ENCODE measurements around the gene VSTM2B. TPM values are rescaled to one million over a fixed set of nuclear protein-coding genes. Genes with fewer than 3 reads are reported as not detected.

Gene VSTM2B
- total RNA-seq, 2 experiments from 2014 or later, result not detected

- no peak for TF ChIP-seq EZH2phosphoT487 (IDR thresholded peaks at IDR 0.05; ENCODE audit: borderline replicate concordance, low read depth, low read length)
- TF ChIP-seq, protein P1, sequence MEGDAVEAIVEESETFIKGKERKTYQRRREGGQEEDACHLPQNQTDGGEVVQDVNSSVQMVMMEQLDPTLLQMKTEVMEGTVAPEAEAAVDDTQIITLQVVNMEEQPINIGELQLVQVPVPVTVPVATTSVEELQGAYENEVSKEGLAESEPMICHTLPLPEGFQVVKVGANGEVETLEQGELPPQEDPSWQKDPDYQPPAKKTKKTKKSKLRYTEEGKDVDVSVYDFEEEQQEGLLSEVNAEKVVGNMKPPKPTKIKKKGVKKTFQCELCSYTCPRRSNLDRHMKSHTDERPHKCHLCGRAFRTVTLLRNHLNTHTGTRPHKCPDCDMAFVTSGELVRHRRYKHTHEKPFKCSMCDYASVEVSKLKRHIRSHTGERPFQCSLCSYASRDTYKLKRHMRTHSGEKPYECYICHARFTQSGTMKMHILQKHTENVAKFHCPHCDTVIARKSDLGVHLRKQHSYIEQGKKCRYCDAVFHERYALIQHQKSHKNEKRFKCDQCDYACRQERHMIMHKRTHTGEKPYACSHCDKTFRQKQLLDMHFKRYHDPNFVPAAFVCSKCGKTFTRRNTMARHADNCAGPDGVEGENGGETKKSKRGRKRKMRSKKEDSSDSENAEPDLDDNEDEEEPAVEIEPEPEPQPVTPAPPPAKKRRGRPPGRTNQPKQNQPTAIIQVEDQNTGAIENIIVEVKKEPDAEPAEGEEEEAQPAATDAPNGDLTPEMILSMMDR (conservative IDR thresholded peaks at IDR 0.05; ENCODE audit: low read length), result no peak
- BruUV-seq (replicated peaks), result no TSS peak
Measured at GRCh38 chr19:29542327-29542726, 16.5 kb downstream of the VSTM2B start.

DNA sequence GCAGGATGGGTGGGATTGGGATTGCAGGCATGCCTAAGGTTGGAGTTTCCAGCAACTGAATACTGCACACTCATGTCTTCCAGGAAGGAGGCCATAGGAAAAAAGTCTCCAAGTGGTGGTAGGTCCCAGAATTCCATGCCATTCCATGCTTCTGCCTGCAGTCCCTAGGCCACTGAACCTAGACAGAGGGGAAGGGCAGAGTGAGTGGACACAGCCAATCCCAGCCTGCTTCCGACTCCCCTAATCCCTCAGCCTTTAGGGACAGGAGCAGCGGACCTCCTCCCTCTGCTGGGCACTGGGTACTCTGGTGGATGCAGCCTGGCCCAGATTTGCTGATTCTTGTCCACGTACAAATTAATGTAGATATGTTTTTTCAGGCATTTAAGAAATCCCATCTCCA is 17.0 kb downstream of the VSTM2B start:
- no peak overlapping the region for H3K4me2 ChIP-seq (ENCODE audit: low read length)
- CTCF ChIA-PET (ENCODE audit: unreplicated experiment), result no interaction called here
- intact Hi-C loops (cut with micrococcal nuclease; ENCODE audit: unreplicated experiment), result no loop called here
- POLR2A ChIA-PET, result no interaction called here
- H4K20me1 ChIP-seq (ENCODE audit: insufficient read depth, low read length), result no peaks in the 10 kb centered on the region
- no peak overlapping the region for H3K27ac ChIP-seq (ENCODE audit: low read depth, low read length, poor library complexity, severe bottlenecking)
- no peaks in the 10 kb centered on the region for H3K79me2 ChIP-seq (ENCODE audit: insufficient read depth, low read depth, low read length)
- no TSS peak for BruUV-seq (replicated peaks)
- no peak for DNase-seq (ENCODE audit: low spot score)
- no peaks in the 10 kb centered on the region for H3K9me2 ChIP-seq (ENCODE audit: insufficient read depth, low read length)
- no peaks in the 10 kb centered on the region for H3K4me1 ChIP-seq (ENCODE audit: insufficient read depth, low read length, poor library complexity, severe bottlenecking)
- no peak for TF ChIP-seq EZH2phosphoT487 (IDR thresholded peaks at IDR 0.05; ENCODE audit: borderline replicate concordance, low read depth, low read length)
- TF ChIP-seq, protein P1 (conservative IDR thresholded peaks at IDR 0.05; ENCODE audit: low read length), result no peak
- no peaks in the 10 kb centered on the region for H3K36me3 ChIP-seq (ENCODE audit: insufficient read depth, low read length)
- no peak overlapping the region for H2AFZ ChIP-seq (ENCODE audit: low read length)
- H3K4me3 ChIP-seq (ENCODE audit: low read depth, low read length, poor library complexity, severe bottlenecking), result no peak overlapping the region
- H3K9me3 ChIP-seq (ENCODE audit: low read length), result no peaks in the 10 kb centered on the region

More at GRCh38 chr19:29542327-29542726, 16.5 kb downstream of the VSTM2B start:
- no peak overlapping the region for H2AFZ ChIP-seq (ENCODE audit: low read length)
- ChIA-PET CTCF (ENCODE audit: unreplicated experiment) (no interaction called here), POLR2A (no interaction called here)
- intact Hi-C loops (cut with micrococcal nuclease; ENCODE audit: unreplicated experiment), result no loop called here
- H3K9me3 ChIP-seq (ENCODE audit: low read length), result no peaks in the 10 kb centered on the region
- H3K4me3 ChIP-seq (ENCODE audit: low read depth, low read length, poor library complexity, severe bottlenecking), result no peak overlapping the region
- no peaks in the 10 kb centered on the region for H3K4me1 ChIP-seq (ENCODE audit: insufficient read depth, low read length, poor library complexity, severe bottlenecking)
- no peaks in the 10 kb centered on the region for H4K20me1 ChIP-seq (ENCODE audit: insufficient read depth, low read length)
- H3K36me3 ChIP-seq (ENCODE audit: insufficient read depth, low read length), result no peaks in the 10 kb centered on the region
- H3K27ac ChIP-seq (ENCODE audit: low read depth, low read length, poor library complexity, severe bottlenecking), result no peak overlapping the region
- no peak for DNase-seq (ENCODE audit: low spot score)
- no peak overlapping the region for H3K4me2 ChIP-seq (ENCODE audit: low read length)
- H3K79me2 ChIP-seq (ENCODE audit: insufficient read depth, low read depth, low read length), result no peaks in the 10 kb centered on the region
- no peaks in the 10 kb centered on the region for H3K9me2 ChIP-seq (ENCODE audit: insufficient read depth, low read length)

DNA sequence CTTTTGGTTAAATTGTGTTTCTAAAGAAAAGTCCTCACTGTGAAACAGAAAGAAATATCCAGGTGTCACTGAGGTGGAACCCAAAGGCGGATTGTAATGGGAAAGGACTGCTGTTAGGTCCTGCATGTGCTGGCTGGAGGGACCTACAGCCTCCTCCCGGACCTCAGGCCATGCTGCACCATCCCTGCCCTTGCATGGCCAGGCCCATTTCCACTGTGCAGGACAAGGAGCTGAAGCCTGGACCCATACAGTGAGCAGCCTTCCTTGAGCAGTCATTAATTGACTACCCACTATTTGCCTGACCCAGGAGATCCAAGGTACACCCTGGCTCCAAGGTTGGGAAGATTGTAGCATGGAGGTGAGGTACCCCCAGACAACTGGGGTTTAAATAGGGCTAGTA is 17.6 kb downstream of the VSTM2B start:
- no peaks in the 10 kb centered on the region for H4K20me1 ChIP-seq (ENCODE audit: insufficient read depth, low read length)
- POLR2A ChIA-PET, result no interaction called here

More for the DNA sequence above, 17.6 kb downstream of the VSTM2B start:
- Histone ChIP-seq H3K4me1 (ENCODE audit: insufficient read depth, low read length, poor library complexity, severe bottlenecking) (no peaks in the 10 kb centered on the region), H3K9me3 (ENCODE audit: low read length) (no peaks in the 10 kb centered on the region), H3K9me2 (ENCODE audit: insufficient read depth, low read length) (no peaks in the 10 kb centered on the region), H3K79me2 (ENCODE audit: insufficient read depth, low read depth, low read length) (no peaks in the 10 kb centered on the region), H3K4me2 (ENCODE audit: low read length) (no peak overlapping the region), H3K4me3 (ENCODE audit: low read depth, low read length, poor library complexity, severe bottlenecking) (no peak overlapping the region), H3K36me3 (ENCODE audit: insufficient read depth, low read length) (no peaks in the 10 kb centered on the region), H3K27ac (ENCODE audit: low read depth, low read length, poor library complexity, severe bottlenecking) (no peak overlapping the region), H2AFZ (ENCODE audit: low read length) (no peak overlapping the region)
- intact Hi-C loops (cut with micrococcal nuclease; ENCODE audit: unreplicated experiment), result no loop called here
- CTCF ChIA-PET (ENCODE audit: unreplicated experiment), result no interaction called here
- no TSS peak for BruUV-seq (replicated peaks)
- no peak for TF ChIP-seq EZH2phosphoT487 (IDR thresholded peaks at IDR 0.05; ENCODE audit: borderline replicate concordance, low read depth, low read length)
- TF ChIP-seq, protein P1 (conservative IDR thresholded peaks at IDR 0.05; ENCODE audit: low read length), result no peak
- DNase-seq (ENCODE audit: low spot score), result no peak

Data from OCI-LY7 (cell line).